ENCODE measurements around the gene VIPR2. TPM values are rescaled to one million over a fixed set of nuclear protein-coding genes. Genes with fewer than 3 reads are reported as not detected.

Gene VIPR2
- total RNA-seq, 1 donor, result not detected

- DNase-seq (ENCODE audit: low read depth), result no peak
- TF ChIP-seq, protein P1, sequence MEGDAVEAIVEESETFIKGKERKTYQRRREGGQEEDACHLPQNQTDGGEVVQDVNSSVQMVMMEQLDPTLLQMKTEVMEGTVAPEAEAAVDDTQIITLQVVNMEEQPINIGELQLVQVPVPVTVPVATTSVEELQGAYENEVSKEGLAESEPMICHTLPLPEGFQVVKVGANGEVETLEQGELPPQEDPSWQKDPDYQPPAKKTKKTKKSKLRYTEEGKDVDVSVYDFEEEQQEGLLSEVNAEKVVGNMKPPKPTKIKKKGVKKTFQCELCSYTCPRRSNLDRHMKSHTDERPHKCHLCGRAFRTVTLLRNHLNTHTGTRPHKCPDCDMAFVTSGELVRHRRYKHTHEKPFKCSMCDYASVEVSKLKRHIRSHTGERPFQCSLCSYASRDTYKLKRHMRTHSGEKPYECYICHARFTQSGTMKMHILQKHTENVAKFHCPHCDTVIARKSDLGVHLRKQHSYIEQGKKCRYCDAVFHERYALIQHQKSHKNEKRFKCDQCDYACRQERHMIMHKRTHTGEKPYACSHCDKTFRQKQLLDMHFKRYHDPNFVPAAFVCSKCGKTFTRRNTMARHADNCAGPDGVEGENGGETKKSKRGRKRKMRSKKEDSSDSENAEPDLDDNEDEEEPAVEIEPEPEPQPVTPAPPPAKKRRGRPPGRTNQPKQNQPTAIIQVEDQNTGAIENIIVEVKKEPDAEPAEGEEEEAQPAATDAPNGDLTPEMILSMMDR (IDR thresholded peaks at IDR 0.05; ENCODE audit: insufficient read depth, low read depth, low read length), result no peak
- no peak overlapping the region for H3K4me3 ChIP-seq (ENCODE audit: low read depth, low read length)
Measured at GRCh38 chr7:158979635-158980351, 164.9 kb downstream of the VIPR2 start.

GRCh38 chr7:158979023-158979529, 165.6 kb downstream of the VIPR2 start:
- DNase-seq (ENCODE audit: low read depth), result no peak
- no peak overlapping the region for H3K4me3 ChIP-seq (ENCODE audit: low read depth, low read length)
- TF ChIP-seq, protein P1 (IDR thresholded peaks at IDR 0.05; ENCODE audit: insufficient read depth, low read depth, low read length), result no peak

Measured in fibroblast of villous mesenchyme (primary cell).